HEK293T (cell line): Measurements from ENCODE around the gene GNPTG.

ENCODE experiments used
- CTCF ChIA-PET: fragments of 350-600 bp; formaldehyde crosslinking; extraction: SDS; loops from one replicate; lab custom pipeline; 2021; ENCODE audit warnings: antibody characterized with exemption, inconsistent platforms; lab: Yijun Ruan, JAX
- POLR2A ChIA-PET: fragments of 350-600 bp; formaldehyde crosslinking; extraction: SDS; loops from one replicate; lab custom pipeline; 2020; ENCODE audit warnings: antibody characterized with exemption, inconsistent platforms; lab: Yijun Ruan, JAX
- DNase-seq: peaks from one replicate; pipeline ENCODE4 v3.0.0; 2012; ENCODE audit warnings: mixed read lengths; ENCODE audit errors: extremely low spot score
- ARNT ChIP-seq: fragments of 450-650 bp; IDR thresholded peaks from 2 replicates; pipeline ENCODE4 v1.6.1; 2017; ENCODE audit warnings: mild to moderate bottlenecking
- BHLHE40 ChIP-seq: fragments of 450-650 bp; IDR thresholded peaks from 2 replicates; pipeline ENCODE4 v1.6.1; 2016; ENCODE audit warnings: mild to moderate bottlenecking, moderate library complexity, borderline replicate concordance
- CTBP1 ChIP-seq: fragments of 450-650 bp; IDR thresholded peaks from 2 replicates; pipeline ENCODE4 v1.6.1; 2016; ENCODE audit warnings: borderline replicate concordance
- ELF4 ChIP-seq: fragments of 450-650 bp; IDR thresholded peaks from 2 replicates; pipeline ENCODE4 v1.6.1; 2017; ENCODE audit warnings: antibody characterized with exemption
- FOXA1 ChIP-seq: fragments of 450-650 bp; IDR thresholded peaks from 2 replicates; pipeline ENCODE4 v1.6.1; 2016; ENCODE audit warnings: mild to moderate bottlenecking
- FOXK2 ChIP-seq: fragments of 450-650 bp; IDR thresholded peaks from 2 replicates; pipeline ENCODE4 v1.6.1; 2016; ENCODE audit warnings: mild to moderate bottlenecking
- FOXM1 ChIP-seq: fragments of 450-650 bp; IDR thresholded peaks from 2 replicates; pipeline ENCODE4 v1.6.1; 2017; ENCODE audit warnings: mild to moderate bottlenecking, borderline replicate concordance
- HDGF ChIP-seq: fragments of 450-650 bp; IDR thresholded peaks from 2 replicates; pipeline ENCODE4 v1.6.1; 2017; ENCODE audit warnings: antibody characterized with exemption, borderline replicate concordance
- L3MBTL2 ChIP-seq: fragments of 450-650 bp; conservative IDR thresholded peaks from 2 replicates; pipeline ENCODE4 v1.6.1; 2016; ENCODE audit warnings: mild to moderate bottlenecking
- LEF1 ChIP-seq: fragments of 450-650 bp; IDR thresholded peaks from 2 replicates; pipeline ENCODE4 v1.6.1; 2017; ENCODE audit warnings: mild to moderate bottlenecking, borderline replicate concordance
- NFRKB ChIP-seq: fragments of 450-650 bp; IDR thresholded peaks from 2 replicates; pipeline ENCODE4 v1.6.1; 2016; ENCODE audit warnings: mild to moderate bottlenecking, moderate library complexity
- PKNOX1 ChIP-seq: fragments of 450-650 bp; IDR thresholded peaks from 2 replicates; pipeline ENCODE4 v1.6.1; 2016
- SP1 ChIP-seq: fragments of 450-650 bp; IDR thresholded peaks from 2 replicates; pipeline ENCODE4 v1.6.1; 2017
- SUZ12 ChIP-seq: fragments of 450-650 bp; IDR thresholded peaks from 2 replicates; pipeline ENCODE4 v1.6.1; 2016; ENCODE audit warnings: mild to moderate bottlenecking
- TARDBP ChIP-seq: fragments of 450-650 bp; IDR thresholded peaks from 2 replicates; pipeline ENCODE4 v1.6.1; 2016
- ZNF384 ChIP-seq: fragments of 450-650 bp; IDR thresholded peaks from 2 replicates; pipeline ENCODE4 v1.6.1; 2016

Gene GNPTG

DNA sequence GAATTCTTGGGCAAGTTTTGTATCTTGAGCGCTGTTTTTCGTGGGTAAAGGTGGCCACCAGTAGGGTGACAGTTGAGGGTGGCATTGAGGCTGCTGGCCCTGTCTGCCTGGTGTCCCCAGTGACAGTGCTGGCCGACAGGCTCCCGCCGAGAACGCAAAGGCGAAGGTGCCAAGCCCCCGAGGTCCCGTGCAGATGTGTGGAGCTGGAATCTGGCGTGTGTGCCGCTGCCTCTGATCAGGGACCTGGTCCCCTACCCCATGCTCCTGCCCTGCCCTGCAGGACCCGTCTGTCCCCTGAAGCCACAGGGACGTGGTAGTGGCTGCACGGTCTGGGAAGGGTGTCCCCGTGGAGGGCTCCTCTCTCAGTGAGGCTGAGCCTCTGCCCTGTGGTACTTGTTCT is 38.8 kb upstream of the GNPTG start:
- ChIA-PET POLR2A (no interaction called here), CTCF (no interaction called here)
- TF ChIP-seq FOXM1 (no peak), SP1 (no peak), NFRKB (no peak), ARNT (no peak), TARDBP (no peak), HDGF (no peak), L3MBTL2 (no peak), FOXK2 (no peak), BHLHE40 (no peak), ZNF384 (no peak), FOXA1 (no peak), ELF4 (no peak)
- DNase-seq = no peak

- CTCF ChIA-PET = no interaction called here
- no peak for TF ChIP-seq L3MBTL2
- TF ChIP-seq ZNF384 = no peak
- no peak for TF ChIP-seq FOXM1
- TF ChIP-seq TARDBP = no peak
- no peak for TF ChIP-seq FOXA1
- no peak for TF ChIP-seq SP1
- TF ChIP-seq BHLHE40 = no peak
- no peak for TF ChIP-seq ELF4
- TF ChIP-seq LEF1 = no peak
- TF ChIP-seq HDGF = no peak
- TF ChIP-seq SUZ12 = no peak
- no peak for TF ChIP-seq NFRKB
Observed at GRCh38 chr16:1313721-1314369, 37.9 kb upstream of the GNPTG start.

DNA sequence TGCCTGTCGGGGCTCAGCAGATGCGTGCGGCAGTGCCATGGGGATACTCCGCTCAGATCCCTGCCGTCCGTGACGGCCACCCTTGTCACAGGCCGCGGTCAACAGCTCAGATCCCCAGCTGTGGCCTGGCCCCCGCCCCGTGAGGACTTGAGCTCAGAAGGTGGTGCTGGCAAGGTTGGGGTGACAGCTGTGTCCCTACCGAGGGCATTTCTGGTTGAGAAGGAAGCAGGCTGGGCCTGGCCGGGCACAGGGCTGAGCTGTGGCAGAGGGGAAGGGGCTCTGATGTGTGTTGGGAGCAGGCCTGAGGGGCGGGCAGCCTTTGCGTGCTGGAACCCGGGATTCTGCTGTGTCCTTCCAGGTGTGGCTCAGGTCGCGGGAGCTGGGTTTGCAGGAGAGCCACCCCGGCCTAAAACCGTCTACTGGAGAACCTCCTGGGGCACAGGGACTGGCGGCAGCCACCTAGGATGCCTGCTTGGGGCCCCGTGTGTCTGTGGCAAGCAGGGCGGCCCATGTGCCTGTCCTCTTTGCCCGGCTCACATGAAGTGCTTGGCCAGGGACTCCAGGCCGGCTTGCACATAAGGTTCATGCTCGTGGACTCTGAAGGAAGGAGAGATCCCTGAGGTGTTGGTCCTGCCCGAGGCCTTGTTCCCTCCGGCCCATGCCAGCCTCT is 37.2 kb upstream of the GNPTG start:
- CTCF ChIA-PET = no interaction called here
- no peak for TF ChIP-seq PKNOX1
- no peak for DNase-seq
- POLR2A ChIA-PET = no interaction called here

More at GRCh38 chr16:1313721-1314369, 37.9 kb upstream of the GNPTG start:
- DNase-seq = no peak
- POLR2A ChIA-PET = no interaction called here

- DNase-seq = no peak
Observed at GRCh38 chr16:1315081-1316032, 36.4 kb upstream of the GNPTG start.

DNA sequence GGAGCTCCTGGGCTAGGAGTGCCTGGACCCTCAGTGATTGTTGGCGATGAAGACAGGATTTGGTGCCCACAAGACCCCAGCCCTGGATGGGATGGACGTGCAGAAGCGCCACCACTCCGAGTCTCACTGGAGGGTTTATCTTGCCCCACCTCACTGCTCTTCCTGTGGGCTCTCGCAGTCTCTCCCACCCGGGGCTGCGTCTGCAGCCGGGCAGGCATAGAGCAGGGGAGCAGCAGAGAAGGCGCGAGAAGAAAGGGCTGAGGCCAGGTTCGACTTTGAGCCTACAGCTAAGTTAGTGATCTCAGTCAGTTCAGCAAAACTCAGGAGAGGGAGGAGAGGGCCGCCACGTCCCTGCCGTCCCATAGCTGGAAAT is 35.7 kb upstream of the GNPTG start:
- DNase-seq = no peak
- ChIA-PET CTCF (no interaction called here), POLR2A (interaction anchor here (1.4 kb wide), 1 partner anchor 10 kb away, joined by 4 read pairs; no protein-coding TSS in a partner anchor)
- TF ChIP-seq ARNT (no peak), HDGF (no peak), ELF4 (no peak), BHLHE40 (no peak), FOXK2 (no peak), FOXM1 (no peak)

More at GRCh38 chr16:1315081-1316032, 36.4 kb upstream of the GNPTG start:
- TF ChIP-seq TARDBP (no peak), ARNT (no peak), SUZ12 (no peak), ELF4 (no peak)
- ChIA-PET POLR2A (interaction anchor here (1.4 kb wide), 1 partner anchor 11 kb away, joined by 4 read pairs; no protein-coding TSS in a partner anchor), CTCF (no interaction called here)

DNA sequence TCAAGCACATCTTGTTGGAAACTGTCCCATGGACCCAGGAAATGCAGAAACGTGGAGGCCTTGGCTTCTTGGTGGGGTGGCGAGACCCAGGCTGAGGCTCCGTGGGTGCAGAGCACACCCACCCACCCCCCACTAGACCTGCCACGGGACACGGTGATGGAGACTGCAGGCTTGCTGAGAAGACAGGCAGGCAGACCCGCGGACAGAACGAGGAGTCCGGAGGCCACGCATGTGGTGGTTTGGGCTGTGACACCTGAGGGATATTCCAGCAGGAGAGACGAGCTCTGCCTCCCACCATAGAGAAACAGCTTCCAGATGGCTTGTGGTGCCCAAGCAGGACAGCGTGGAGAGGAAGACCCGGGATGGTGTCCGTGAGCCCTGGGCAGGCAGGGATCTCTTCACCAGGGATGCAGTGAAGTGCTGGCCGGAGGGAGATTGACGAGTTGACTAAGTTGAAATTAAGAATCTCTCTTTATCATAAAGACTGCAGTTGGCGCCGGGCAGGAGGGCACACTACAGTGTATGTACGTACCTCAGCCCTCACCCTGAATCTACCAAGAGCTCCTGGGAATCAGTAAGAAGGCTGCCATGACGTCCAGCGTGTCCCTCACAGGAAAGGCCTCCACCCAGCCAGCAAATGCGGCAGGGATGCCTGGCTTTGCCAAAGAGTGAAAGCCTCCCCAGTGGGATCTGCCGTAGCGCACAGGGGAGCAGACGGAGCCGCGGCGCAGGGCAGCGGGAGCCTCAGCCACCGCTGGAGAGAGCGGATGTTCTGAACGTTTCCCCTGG is 34.1 kb upstream of the GNPTG start:
- TF ChIP-seq FOXA1 (no peak), ARNT (no peak), ELF4 (no peak), CTBP1 (no peak), TARDBP (no peak), BHLHE40 (no peak), FOXK2 (no peak), HDGF (no peak), ZNF384 (no peak), NFRKB (no peak), SP1 (no peak), LEF1 (no peak), PKNOX1 (no peak), FOXM1 (no peak), SUZ12 (no peak), L3MBTL2 (no peak)
- DNase-seq = no peak
- ChIA-PET CTCF (no interaction called here), POLR2A (no interaction called here)
